GM12878 (cell line): ENCODE measurements around the gene STRA8. TPM values are rescaled to one million over a fixed set of nuclear protein-coding genes. Genes with fewer than 3 reads are reported as not detected.

Experiments
- BRCA1 ChIP-seq: IDR thresholded peaks from 2 replicates; pipeline ENCODE4 v1.6.1; 2011; ENCODE audit warnings: low read depth, low read length, improper control_type of control experiment
- CBX3 ChIP-seq: fragments of 200-600 bp; sonication (generic); IDR thresholded peaks from 2 replicates; pipeline ENCODE4 v1.6.1; 2016; ENCODE audit warnings: low read depth, borderline replicate concordance
- CREM ChIP-seq: IDR thresholded peaks from 2 replicates; pipeline ENCODE4 v1.6.1; 2014; ENCODE audit warnings: antibody characterized with exemption, low read depth
- HDAC6 ChIP-seq: fragments of 200-600 bp; sonication (generic); IDR thresholded peaks from one replicate; pipeline ENCODE4 v1.8.0; 2017; ENCODE audit warnings: antibody characterized with exemption; ENCODE audit not compliant: unreplicated experiment
- IKZF2 ChIP-seq, 2 experiments: fragments of 450-650 bp; IDR thresholded peaks; 2 replicates each; pipeline ENCODE4 v1.6.1; 2017; ENCODE audit warnings: mild to moderate bottlenecking in 2 of 2, moderate library complexity in 2 of 2
- JUND ChIP-seq: IDR thresholded peaks from 2 replicates; pipeline ENCODE4 v1.6.1; 2012; ENCODE audit warnings: low read depth, mild to moderate bottlenecking, low read length, improper control_type of control experiment, moderate library complexity
- MYC ChIP-seq: IDR thresholded peaks from 2 replicates; pipeline ENCODE4 v1.6.1; 2011; ENCODE audit warnings: mild to moderate bottlenecking, low read length, moderate library complexity, inconsistent platforms; ENCODE audit not compliant: insufficient read depth, insufficient replicate concordance, insufficient read length, severe bottlenecking
- POU2F2 ChIP-seq: IDR thresholded peaks from 3 replicates; pipeline ENCODE4 v1.6.1; 2011; ENCODE audit warnings: low read depth, mild to moderate bottlenecking, low read length, borderline replicate concordance
- SPI1 ChIP-seq: IDR thresholded peaks from 2 replicates; pipeline ENCODE4 v1.6.1; 2011; ENCODE audit warnings: low read depth, mild to moderate bottlenecking, low read length, moderate library complexity, borderline replicate concordance; ENCODE audit not compliant: insufficient read depth
- SREBF1 ChIP-seq: IDR thresholded peaks from 2 replicates; pipeline ENCODE4 v1.6.1; 2012; ENCODE audit warnings: mild to moderate bottlenecking, low read length
- SREBF2 ChIP-seq: IDR thresholded peaks from 2 replicates; pipeline ENCODE4 v1.6.1; 2012; ENCODE audit warnings: mild to moderate bottlenecking, low read length
- SUZ12 ChIP-seq: fragments of 200-600 bp; sonication (generic); IDR thresholded peaks from one replicate; pipeline ENCODE4 v1.6.1; 2018; ENCODE audit warnings: antibody characterized with exemption, mild to moderate bottlenecking; ENCODE audit not compliant: unreplicated experiment
- ZNF24 ChIP-seq: fragments of 450-650 bp; IDR thresholded peaks from 2 replicates; pipeline ENCODE4 v1.6.1; 2017; ENCODE audit warnings: antibody characterized with exemption, mild to moderate bottlenecking
- polyA plus RNA-seq, 11 experiments: library from polyadenylated mRNA; depleted of rRNA in 4 of 11; unstranded in 6 of 11; stranded (reverse) in 5 of 11; fragments of >200 nt; fragmentation: Nextera tagmentation in 4 of 11; fragmentation: Illumina TruSeq in 1 of 11; extraction: Ambion mirVana in 4 of 11; extraction: Trizol in 1 of 11; gene quantifications; 1 replicate in 1 of 11; 2 replicates in 10 of 11; pipeline versions ENCODE4 v1.2.1 to v1.2.3, GENCODE V29; 2011 to 2016; ENCODE audit warnings: inconsistent platforms in 2 of 11, missing spikeins in 2 of 11, low read depth in 1 of 11
- total RNA-seq, 4 experiments: library from RNA; depleted of rRNA in 3 of 4; stranded (reverse); fragments of >200 nt in 3 of 4; fragmentation: Illumina TruSeq in 1 of 4; extraction: Trizol in 1 of 4; gene quantifications; 2 replicates each; pipeline versions ENCODE4 v1.2.1 to v1.2.3, GENCODE V29; 2013 to 2021
- TF ChIP-seq, protein P1 (sequence below): fragments of 150-350 bp; IDR thresholded peaks from 2 replicates; pipeline ENCODE4 v1.6.1; 2016; ENCODE audit warnings: low read depth, low read length
- TF ChIP-seq, protein P2 (sequence below): fragments of 450-650 bp; formaldehyde crosslinking; IDR thresholded peaks from 2 replicates; pipeline ENCODE4 v1.5.0; 2022; ENCODE audit warnings: mild to moderate bottlenecking, missing genetic modification characterization
- TF ChIP-seq, protein P3 (sequence below): IDR thresholded peaks from 2 replicates; pipeline ENCODE4 v1.6.1; 2011; ENCODE audit warnings: low read depth, low read length, improper control_type of control experiment, borderline replicate concordance
- TF ChIP-seq, protein P4 (sequence below): IDR thresholded peaks from 2 replicates; pipeline ENCODE4 v1.6.1; 2012; ENCODE audit warnings: improper control_type of control experiment, low read depth, low read length; ENCODE audit not compliant: insufficient replicate concordance

STRA8 gene
- total and polyA plus RNA-seq, 10 of the 15 experiments (the other 5 are each of a cell fraction or from before 2014, with no cell fraction given): 0.15 TPM; not detected in 9

DNA sequence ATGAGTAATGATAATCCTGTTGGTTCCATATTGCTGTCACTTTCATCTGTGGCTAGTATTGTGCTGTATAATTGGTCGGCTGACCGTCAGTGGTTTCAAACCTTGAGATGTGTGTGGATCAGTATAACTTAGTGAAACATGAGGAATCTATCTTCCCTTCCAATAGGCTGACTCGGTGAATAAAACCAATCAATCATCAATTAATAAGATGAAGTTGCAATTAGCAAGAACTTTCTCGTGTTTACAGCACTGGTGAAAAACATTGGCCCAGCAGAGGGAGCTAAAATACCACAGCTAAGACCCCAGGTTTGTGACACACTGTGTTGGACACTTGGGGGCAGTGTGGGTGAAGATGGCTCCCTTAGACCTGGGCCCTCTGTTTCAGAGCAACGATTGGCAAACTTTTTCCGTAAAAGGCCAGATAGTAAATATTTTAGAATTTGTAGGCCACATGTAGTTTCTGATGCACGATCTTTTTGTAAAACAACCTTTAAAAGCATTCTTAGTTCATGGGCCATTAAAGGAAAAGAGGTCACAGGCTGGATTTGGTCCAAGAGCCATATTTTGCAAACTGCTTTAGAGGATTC is 47.8 kb downstream of the STRA8 start (continued):
- TF ChIP-seq, protein P1, sequence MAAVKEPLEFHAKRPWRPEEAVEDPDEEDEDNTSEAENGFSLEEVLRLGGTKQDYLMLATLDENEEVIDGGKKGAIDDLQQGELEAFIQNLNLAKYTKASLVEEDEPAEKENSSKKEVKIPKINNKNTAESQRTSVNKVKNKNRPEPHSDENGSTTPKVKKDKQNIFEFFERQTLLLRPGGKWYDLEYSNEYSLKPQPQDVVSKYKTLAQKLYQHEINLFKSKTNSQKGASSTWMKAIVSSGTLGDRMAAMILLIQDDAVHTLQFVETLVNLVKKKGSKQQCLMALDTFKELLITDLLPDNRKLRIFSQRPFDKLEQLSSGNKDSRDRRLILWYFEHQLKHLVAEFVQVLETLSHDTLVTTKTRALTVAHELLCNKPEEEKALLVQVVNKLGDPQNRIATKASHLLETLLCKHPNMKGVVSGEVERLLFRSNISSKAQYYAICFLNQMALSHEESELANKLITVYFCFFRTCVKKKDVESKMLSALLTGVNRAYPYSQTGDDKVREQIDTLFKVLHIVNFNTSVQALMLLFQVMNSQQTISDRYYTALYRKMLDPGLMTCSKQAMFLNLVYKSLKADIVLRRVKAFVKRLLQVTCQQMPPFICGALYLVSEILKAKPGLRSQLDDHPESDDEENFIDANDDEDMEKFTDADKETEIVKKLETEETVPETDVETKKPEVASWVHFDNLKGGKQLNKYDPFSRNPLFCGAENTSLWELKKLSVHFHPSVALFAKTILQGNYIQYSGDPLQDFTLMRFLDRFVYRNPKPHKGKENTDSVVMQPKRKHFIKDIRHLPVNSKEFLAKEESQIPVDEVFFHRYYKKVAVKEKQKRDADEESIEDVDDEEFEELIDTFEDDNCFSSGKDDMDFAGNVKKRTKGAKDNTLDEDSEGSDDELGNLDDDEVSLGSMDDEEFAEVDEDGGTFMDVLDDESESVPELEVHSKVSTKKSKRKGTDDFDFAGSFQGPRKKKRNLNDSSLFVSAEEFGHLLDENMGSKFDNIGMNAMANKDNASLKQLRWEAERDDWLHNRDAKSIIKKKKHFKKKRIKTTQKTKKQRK: no peak
- TF ChIP-seq SREBF2 (no peak), CBX3 (no peak), CREM (no peak), IKZF2 (IDR thresholded peaks at IDR 0.05) (no peak), SPI1 (no peak), MYC (no peak), POU2F2 (0 out of 3 replicates have a peak, but pooled peaks have one; percentile 30), ZNF24 (no peak), SREBF1 (no peak), HDAC6 (no peak), JUND (no peak), BRCA1 (no peak), SUZ12 (no peak)
- TF ChIP-seq, protein P2, sequence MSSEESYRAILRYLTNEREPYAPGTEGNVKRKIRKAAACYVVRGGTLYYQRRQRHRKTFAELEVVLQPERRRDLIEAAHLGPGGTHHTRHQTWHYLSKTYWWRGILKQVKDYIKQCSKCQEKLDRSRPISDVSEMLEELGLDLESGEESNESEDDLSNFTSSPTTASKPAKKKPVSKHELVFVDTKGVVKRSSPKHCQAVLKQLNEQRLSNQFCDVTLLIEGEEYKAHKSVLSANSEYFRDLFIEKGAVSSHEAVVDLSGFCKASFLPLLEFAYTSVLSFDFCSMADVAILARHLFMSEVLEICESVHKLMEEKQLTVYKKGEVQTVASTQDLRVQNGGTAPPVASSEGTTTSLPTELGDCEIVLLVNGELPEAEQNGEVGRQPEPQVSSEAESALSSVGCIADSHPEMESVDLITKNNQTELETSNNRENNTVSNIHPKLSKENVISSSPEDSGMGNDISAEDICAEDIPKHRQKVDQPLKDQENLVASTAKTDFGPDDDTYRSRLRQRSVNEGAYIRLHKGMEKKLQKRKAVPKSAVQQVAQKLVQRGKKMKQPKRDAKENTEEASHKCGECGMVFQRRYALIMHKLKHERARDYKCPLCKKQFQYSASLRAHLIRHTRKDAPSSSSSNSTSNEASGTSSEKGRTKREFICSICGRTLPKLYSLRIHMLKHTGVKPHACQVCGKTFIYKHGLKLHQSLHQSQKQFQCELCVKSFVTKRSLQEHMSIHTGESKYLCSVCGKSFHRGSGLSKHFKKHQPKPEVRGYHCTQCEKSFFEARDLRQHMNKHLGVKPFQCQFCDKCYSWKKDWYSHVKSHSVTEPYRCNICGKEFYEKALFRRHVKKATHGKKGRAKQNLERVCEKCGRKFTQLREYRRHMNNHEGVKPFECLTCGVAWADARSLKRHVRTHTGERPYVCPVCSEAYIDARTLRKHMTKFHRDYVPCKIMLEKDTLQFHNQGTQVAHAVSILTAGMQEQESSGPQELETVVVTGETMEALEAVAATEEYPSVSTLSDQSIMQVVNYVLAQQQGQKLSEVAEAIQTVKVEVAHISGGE (CRISPR knock-in tag): no peak
- TF ChIP-seq, protein P3, sequence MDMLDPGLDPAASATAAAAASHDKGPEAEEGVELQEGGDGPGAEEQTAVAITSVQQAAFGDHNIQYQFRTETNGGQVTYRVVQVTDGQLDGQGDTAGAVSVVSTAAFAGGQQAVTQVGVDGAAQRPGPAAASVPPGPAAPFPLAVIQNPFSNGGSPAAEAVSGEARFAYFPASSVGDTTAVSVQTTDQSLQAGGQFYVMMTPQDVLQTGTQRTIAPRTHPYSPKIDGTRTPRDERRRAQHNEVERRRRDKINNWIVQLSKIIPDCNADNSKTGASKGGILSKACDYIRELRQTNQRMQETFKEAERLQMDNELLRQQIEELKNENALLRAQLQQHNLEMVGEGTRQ: no peak
- TF ChIP-seq, protein P4, sequence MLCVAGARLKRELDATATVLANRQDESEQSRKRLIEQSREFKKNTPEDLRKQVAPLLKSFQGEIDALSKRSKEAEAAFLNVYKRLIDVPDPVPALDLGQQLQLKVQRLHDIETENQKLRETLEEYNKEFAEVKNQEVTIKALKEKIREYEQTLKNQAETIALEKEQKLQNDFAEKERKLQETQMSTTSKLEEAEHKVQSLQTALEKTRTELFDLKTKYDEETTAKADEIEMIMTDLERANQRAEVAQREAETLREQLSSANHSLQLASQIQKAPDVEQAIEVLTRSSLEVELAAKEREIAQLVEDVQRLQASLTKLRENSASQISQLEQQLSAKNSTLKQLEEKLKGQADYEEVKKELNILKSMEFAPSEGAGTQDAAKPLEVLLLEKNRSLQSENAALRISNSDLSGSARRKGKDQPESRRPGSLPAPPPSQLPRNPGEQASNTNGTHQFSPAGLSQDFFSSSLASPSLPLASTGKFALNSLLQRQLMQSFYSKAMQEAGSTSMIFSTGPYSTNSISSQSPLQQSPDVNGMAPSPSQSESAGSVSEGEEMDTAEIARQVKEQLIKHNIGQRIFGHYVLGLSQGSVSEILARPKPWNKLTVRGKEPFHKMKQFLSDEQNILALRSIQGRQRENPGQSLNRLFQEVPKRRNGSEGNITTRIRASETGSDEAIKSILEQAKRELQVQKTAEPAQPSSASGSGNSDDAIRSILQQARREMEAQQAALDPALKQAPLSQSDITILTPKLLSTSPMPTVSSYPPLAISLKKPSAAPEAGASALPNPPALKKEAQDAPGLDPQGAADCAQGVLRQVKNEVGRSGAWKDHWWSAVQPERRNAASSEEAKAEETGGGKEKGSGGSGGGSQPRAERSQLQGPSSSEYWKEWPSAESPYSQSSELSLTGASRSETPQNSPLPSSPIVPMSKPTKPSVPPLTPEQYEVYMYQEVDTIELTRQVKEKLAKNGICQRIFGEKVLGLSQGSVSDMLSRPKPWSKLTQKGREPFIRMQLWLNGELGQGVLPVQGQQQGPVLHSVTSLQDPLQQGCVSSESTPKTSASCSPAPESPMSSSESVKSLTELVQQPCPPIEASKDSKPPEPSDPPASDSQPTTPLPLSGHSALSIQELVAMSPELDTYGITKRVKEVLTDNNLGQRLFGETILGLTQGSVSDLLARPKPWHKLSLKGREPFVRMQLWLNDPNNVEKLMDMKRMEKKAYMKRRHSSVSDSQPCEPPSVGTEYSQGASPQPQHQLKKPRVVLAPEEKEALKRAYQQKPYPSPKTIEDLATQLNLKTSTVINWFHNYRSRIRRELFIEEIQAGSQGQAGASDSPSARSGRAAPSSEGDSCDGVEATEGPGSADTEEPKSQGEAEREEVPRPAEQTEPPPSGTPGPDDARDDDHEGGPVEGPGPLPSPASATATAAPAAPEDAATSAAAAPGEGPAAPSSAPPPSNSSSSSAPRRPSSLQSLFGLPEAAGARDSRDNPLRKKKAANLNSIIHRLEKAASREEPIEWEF: no peak
